ELR (cell line): ENCODE measurements around the gene SOBP.

Source experiments
- DNase-seq: peaks from one replicate; pipeline ENCODE4 v3.0.0-alpha.2; 2015; ENCODE audit warnings: low read depth

Gene SOBP

DNA sequence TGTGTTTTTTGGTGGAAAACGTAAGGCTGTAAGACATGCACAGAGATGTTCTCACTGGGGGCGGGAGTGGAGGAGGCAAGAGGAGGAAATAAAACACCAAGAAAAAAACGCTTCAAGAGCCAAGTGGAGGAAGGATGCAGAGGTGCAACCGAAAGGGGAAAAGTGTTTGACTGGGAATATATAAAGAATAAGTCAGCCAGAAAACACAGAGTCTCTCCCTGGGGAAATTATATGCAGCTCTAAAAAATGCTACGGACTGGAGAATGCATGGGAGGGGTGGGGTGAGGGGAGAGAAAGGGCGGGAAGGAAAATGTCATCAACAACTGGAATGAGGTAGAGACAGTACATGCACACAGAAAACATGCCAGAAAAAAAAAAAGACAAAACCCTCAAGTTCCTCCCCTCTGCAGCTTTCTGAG is 200.7 kb downstream of the SOBP start:
- DNase-seq: no peak

DNA sequence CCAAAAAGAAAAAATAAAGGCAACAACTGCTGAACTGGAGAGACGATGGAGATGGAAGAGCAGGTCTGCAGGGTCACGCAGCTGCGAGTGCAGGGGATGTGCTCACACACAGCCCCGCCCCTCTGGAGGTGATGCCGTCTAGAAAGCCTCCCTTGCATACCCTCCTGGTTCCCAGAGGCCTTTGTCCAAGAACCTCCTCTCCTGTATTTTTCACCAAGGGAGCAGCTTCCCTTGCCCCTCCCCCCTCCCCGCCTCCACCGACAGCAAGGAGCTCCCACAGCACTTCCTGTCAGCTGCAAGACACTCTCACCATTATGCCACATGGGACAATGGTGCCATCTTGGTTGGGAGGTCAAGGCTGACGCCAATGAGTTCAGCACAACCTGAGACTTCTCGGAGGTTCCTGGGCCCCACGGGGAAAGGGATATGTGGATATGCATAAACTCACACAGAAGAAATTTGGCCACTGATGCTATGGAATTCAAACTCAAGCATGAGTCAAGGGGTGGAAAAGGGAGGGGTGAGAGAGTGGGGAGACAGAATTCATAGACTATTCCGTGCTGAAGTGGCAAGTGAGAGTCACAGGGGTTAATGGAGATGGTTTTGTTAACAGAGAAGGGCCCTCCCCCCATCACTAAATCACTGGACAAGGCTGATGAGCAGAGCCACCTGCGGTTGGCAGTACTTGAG is 201.3 kb downstream of the SOBP start:
- peak; percentile 77 for DNase-seq

DNA sequence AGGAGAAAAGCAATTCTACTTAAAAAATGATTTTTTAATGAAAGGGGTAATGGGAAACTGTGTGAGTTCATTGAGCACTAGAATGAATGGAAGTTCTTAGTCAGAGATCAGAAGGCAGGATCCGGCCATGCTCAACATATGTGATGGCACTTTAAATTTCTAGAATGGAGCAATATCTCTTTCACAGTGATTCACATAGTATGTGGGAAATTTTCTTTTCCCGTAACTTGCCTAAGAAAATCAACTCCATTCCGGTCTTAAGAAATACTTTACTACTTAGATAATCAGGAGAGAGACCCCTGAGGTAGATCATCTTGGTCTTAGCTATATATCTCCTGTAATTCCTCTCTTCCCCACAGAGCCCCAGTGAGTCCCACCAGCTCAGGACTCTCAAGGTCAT is 202.4 kb downstream of the SOBP start:
- DNase-seq: peak; percentile 62

DNA sequence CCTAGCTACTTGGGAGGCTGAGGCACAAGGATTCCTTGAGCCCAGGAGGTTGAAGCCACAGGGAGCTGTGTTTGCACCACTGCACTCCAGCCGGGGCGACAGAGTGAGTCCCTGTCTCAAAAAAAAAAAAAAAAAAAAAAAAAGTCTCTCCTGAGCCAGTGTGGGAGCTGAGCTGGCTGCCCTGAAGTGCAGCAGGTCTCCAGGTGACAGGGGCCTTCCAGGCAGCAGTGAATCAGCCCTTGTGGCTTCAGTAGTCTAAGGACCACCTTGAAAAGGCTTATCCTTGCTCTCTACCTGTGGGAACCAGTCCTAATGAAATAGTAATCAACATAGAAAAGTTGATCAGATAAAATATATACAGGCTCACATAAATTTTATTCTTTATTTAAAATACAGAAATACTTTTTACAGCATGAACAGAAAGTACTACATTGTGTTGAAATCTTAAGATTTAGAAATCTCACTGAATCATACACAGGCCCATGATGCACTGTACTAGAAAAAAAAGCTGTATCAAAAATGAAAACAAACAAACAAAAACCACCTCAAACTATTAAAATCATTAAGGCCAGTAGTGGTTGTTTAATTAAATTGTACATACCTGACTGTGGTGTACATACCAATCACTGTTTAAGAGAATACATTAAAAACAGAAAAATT is 205.3 kb downstream of the SOBP start:
- DNase-seq: no peak

DNA sequence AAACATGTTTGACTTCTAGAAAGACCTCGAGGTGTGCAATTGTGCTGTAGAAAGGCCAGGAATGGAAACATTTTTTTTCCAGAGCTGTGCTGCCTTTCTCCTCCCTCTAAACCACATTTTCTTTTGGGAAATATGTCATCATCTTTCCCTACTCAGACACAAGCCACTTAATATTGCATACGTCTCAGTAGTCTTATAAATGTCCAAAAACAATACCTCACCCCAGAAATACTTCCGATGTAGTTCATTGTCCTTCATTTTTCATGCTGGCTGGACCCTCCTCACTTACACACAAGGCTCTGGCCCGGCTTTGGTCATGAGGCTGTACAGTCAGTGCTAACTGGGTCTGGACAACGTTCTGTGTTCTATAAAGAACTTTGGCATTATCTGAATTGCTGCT is 207.8 kb downstream of the SOBP start:
- no peak for DNase-seq

DNA sequence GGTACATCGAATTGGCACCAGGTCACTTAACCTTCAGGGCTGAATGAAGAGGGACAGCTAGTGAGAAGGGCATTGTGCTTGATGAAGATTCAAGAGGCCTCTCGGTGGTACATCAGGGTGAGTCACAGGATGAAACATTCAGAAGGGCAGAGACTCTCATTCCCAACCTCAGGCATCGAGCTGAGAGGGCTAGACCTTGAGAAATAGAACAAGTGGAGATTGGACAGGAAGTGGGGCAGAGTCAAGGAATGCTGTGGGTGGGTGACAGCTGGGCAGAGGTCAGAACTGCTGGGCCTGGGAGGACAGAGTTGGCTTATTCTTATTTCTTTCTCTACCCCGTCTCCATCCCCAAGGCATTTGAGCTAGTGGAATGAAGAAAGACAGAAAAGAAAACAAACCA is 208.2 kb downstream of the SOBP start:
- peak; percentile 93 for DNase-seq

DNA sequence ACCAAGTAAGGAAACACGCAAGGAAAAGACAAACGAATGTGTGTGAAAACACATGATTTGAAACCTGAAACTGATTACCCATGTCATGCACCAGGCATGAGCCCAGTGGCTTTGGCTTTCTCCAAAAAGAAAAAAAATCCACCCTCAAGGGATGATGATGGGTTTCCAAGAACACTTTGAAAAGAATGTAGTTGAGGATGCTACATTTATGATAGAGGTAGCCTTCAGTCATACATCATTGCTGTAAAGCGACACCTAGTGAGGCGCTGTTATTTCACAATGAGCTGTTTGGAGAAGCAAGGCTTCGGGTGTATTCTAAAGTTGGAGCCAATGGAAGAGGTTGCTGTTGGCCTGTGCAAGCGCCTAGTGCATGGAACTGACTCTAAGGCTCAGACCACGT is 209.3 kb downstream of the SOBP start:
- DNase-seq: no peak

DNA sequence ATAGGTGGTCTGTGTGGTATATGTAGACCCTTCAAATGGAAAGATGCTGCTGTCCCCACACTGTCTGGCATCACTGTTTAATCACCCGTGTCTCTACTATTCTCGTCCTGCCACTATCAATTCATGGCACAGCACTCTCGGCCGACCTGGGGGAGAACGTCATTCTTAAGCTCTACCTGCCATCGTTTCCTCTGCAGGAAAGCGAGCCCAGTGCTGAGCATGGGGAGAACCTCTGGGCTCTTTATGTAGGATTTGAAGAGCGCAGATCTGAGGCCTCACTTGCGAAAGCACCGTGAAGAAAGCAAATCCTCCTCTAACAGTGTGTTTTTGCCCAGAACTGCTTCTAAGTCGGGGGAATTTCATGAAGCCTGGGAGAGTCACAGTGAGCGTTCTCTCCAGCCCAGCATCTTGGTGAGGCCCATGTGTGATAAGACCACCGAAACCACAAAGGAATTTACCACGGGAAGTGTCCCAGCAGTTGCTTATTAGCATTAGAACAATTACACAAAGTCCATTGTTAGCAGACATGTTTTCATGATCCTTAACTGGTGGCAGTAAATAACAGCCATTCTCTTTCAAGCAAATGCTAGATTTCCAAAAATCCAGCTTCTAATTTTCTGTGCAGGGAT is 209.9 kb downstream of the SOBP start:
- DNase-seq: no peak

DNA sequence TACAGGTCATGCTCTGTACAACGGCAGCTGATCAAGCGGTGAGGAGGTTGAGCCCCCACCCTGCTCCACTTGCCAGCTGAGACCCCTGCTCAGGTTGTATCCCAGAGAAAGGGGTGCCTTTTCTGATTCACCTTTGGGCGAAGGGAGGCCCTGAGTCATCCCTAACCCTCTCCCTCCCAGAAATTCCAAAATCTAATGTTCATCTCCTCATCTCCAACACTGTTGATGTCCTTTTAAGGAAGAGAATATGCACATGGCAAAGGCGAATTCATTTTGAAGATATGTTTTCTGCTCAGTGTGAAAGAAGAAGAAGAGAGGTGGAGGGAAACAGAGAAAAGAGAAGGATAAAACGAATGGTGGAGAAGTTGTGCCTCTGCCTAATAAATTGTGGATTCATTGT is 213.7 kb downstream of the SOBP start:
- DNase-seq: no peak

DNA sequence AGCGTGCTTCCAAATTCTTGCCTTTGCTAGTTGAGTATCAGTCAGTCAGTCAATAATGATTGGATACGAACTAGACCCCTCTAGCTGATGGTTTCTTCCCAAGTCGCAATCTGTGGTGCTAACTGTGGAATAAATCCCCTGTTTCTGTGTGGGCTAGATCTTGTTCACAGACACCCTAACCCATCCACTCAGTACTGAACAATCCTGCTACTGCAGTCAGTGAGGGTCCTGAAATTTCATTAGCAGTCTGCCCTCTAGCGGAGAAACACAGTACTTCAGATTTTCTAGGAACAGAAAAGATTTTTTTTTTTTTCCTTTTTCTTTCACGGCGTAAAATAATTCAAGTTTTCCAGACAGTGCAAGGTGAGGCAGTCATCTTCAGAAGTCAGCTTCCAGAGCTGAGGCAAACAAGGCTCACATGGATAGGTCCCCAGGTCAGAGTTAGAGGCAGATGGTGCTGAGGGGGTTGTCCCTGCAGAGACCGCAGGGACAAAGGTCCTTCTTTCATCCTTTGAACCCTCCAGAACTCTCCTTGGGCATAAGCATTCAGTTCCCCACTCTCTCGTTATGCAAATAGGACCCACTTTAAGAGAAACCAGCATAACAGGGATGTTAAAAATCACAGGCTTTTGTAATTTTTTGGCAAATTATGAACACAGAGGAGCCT is 214.6 kb downstream of the SOBP start:
- peak; percentile 61 for DNase-seq

DNA sequence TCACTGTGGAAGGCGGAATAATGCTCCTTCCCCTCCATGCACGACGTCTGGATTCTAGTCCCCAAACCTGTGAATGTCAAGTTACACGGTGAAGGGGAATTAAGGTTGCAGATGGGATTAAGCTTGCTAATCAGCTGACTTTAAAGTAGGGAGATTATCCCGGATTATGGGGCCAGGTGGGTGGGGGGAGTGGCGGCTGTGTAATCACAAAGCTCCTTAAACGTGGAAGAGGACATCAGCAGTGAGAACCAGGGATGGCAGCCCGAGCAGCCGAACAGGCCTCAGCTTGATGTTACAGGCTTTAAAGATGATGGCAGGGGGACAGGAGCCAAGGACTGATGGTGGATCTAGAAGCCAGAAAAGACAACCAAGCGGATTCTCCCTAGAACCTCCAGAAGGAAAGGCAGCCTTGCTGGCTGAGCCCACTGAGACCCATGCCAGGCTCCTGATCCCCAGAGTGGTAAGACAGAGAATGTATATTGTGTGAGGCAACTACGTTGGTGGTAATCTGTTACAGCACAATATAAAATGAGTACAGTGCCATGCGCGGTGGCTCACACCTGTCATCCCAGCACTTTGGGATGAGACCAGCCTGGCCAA is 216.7 kb downstream of the SOBP start:
- DNase-seq: no peak

DNA sequence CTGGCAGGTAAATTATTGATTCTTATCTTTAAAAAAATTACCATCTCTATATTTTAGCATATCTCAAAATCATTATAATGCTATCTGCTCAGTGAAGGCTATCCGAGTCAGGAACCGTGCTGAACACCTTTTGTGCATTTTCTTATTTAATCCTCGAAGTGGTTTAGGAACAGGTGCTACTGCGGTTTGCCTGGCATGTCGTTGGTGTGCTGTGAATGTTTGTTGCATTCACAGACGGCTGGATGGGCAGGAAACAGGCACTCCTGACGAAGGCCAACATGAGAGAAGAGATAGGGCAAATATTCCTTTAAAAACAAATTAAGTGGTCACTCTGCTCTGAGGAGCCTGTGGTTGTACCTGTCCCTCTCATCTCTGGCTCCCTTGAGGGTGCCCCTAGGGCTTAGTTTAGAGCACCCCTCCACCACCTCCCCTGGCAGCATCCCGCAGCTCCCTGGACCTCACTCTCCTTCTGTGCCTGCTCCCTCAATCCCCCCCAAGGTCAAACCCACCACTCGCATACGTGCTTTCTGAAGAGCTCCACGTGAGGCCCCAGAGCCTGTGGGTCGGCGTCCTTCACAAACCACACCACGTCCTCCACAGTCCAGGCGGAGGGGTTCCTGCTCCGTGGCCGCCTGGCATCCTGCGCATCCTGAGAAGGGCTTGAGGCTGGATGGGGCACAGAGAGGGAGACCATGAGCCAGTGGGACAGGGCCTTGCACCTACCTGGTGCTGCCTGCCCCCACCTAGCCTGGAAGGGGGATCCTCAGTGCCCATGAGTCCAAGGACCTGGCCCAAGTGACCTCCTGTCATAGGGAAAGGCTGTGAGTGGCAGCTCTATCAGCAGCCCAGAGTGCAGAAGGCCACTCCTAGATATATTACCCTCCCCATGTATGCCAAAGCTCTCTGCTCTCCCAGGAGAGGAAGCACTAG is 217.7 kb downstream of the SOBP start:
- DNase-seq: no peak

DNA sequence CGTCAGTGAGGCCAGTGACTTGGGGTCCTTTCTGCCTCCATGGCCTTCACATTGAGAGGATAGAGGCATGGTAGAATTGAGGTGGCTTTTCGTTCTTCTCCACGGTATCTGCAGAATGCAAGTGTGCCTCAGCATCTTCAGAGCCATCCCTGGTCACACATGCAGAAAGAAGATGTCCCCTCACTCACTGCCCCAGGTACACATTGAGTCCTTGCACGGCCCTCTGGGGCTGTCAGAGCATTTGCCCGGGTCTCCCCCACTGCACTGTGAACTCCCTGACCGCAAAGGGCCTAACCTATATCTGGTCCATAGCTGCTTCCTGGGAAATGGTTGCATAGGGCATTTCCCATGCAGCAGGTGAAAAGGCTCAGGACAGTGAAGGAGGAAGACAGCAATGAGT is 218.5 kb downstream of the SOBP start:
- DNase-seq: no peak

DNA sequence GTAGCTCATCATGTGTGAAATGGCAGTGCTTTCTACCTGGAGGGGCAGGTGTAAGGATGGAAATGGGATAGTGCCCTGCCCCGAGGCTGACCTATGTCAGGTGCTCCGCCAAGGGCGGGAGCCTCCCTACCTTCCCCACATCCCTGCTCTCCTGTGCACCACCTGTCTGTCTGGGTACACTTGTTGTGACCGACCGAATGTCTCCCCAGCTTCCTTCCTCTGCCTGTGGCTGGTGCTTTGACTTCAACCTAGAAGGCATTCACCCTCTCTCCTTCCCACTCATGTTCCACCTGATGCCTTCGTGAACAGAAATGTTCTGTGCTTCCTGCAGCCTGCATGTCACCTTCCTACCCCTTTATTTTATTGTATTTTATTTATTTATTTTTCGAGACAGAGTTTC is 219.4 kb downstream of the SOBP start:
- no peak for DNase-seq
